ENCODE data around the gene RLBP1. TPM values are rescaled to one million over a fixed set of nuclear protein-coding genes. Genes with fewer than 3 reads are reported as not detected.

Gene RLBP1
- total RNA-seq, 5 donors from 2014 or later (not counting 1 experiment from before 2014, with no cell fraction given), result not detected

DNA sequence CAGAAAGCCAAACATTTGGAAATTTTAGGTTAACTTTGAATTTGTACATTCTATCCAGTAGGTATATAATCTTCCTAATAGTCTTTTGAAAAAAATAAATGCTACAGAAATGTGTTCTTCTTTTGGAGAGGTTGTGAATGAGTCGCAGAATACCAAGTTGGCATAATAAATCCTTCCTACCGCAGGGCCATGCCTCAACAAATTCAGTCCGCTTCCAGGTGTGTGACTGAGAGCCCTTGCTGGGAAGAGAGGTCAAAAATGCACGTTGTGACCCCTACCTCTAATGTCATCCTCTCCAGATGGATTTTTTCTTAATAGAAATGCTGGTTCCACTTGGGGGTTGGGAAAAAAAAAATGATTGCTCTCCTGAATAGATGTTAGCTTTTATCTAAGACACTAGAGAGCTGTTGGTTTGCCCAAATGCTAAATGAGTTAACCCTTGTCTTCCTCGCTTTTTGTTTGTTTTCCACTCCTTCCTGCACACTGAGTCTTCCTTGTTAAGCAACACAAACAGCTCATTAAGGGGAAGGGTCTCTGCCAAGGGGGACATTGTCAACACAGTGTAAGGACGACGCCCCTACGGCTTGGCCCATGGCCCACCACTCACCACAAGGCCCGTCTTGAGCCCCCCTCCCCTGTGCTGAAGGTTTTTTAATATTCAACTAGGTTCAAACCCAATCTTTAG is 33.9 kb downstream of the RLBP1 start:
- CTCF ChIA-PET, result interaction anchor here in 1 of 2 donors (0.9 kb wide), 1 partner anchor 12 kb away, joined by 3 read pairs; no protein-coding TSS in a partner anchor
- Histone ChIP-seq H3K27ac (ENCODE audit: low read length) (no peak overlapping the region), H3K36me3 (ENCODE audit: control insufficient read depth in 2 of 2, extremely low read depth in 1 of 2, insufficient read depth in 1 of 2, low read length in 1 of 2) (peaks cover 11 to 73% of the 10 kb centered on the region in 2 donors), H3K27me3 (replicated peaks in 1 of 2; ENCODE audit: control insufficient read depth in 2 of 2, extremely low read depth in 1 of 2, insufficient read depth in 2 of 2, low read length in 1 of 2) (no peaks in the 10 kb centered on the region), H3K4me3 (ENCODE audit: control insufficient read depth in 1 of 2, extremely low read depth in 1 of 2, low read length in 1 of 2) (no peak overlapping the region), H3K4me1 (ENCODE audit: control insufficient read depth in 1 of 2, extremely low read depth in 1 of 2, insufficient read depth in 2 of 2, low read length in 2 of 2) (no peaks in the 10 kb centered on the region), H3K9me3 (no peaks in the 10 kb centered on the region)
- Mint-ChIP-seq H3K27me3 (no peaks in the 10 kb centered on the region), H3K36me3 (peaks cover 63% of the 10 kb centered on the region), H3K9me3 (no peaks in the 10 kb centered on the region), H3K27ac (no peak overlapping the region), H3K4me3 (no peak overlapping the region), H3K4me1 (no peaks in the 10 kb centered on the region)
- ATAC-seq (replicated peaks in 1 of 4) (no peak), DNase-seq (no peak)
- no CpG with 5 or more reads among the region's 9 CpGs for WGBS (ENCODE audit: insufficient coverage)
- POLR2A ChIA-PET, result no interaction called here

- DNase-seq, result no peak
- H3K4me1 Mint-ChIP-seq, result no peaks in the 10 kb centered on the region
These were observed 34.6 kb downstream of the RLBP1 start for GRCh38 chr15:89186803-89187202.

GRCh38 chr15:89184886-89185526 is 36.4 kb downstream of the RLBP1 start:
- H3K9me3 Mint-ChIP-seq, result no peaks in the 10 kb centered on the region
- H3K27ac Mint-ChIP-seq, result no peak overlapping the region
- DNase-seq (no peak), ATAC-seq (replicated peaks in 1 of 4) (no peak)
- H3K27me3 ChIP-seq (replicated peaks in 1 of 2; ENCODE audit: control insufficient read depth in 2 of 2, extremely low read depth in 1 of 2, insufficient read depth in 2 of 2, low read length in 1 of 2), result no peaks in the 10 kb centered on the region
- H3K4me3 ChIP-seq (ENCODE audit: control insufficient read depth in 1 of 2, extremely low read depth in 1 of 2, low read length in 1 of 2), result no peak overlapping the region
- H3K27me3 Mint-ChIP-seq, result no peaks in the 10 kb centered on the region
- peaks cover 50% of the 10 kb centered on the region for H3K36me3 Mint-ChIP-seq
- H3K36me3 ChIP-seq (ENCODE audit: control insufficient read depth in 2 of 2, extremely low read depth in 1 of 2, insufficient read depth in 1 of 2, low read length in 1 of 2), result peaks cover 7 to 60% of the 10 kb centered on the region in 2 donors
- no peak overlapping the region for H3K27ac ChIP-seq (ENCODE audit: low read length)
- no peak overlapping the region for H3K4me3 Mint-ChIP-seq
- WGBS (ENCODE audit: insufficient coverage), result 100% methylated on average over 5 of the region's 12 CpGs
- H3K9me3 ChIP-seq, result no peaks in the 10 kb centered on the region
- H3K4me1 Mint-ChIP-seq, result no peaks in the 10 kb centered on the region
- ChIA-PET POLR2A (no interaction called here), CTCF (interaction anchor here in 1 of 2 donors (0.6 kb wide), 1 partner anchor 229 kb away, joined by 3 read pairs; no protein-coding TSS in a partner anchor)
- H3K4me1 ChIP-seq (ENCODE audit: control insufficient read depth in 1 of 2, extremely low read depth in 1 of 2, insufficient read depth in 2 of 2, low read length in 2 of 2), result no peaks in the 10 kb centered on the region

More at GRCh38 chr15:89186803-89187202, 34.6 kb downstream of the RLBP1 start:
- Mint-ChIP-seq H3K9me3 (no peaks in the 10 kb centered on the region), H3K27ac (no peak overlapping the region), H3K4me3 (no peak overlapping the region), H3K27me3 (no peaks in the 10 kb centered on the region), H3K36me3 (peaks cover 60% of the 10 kb centered on the region)
- Histone ChIP-seq H3K9me3 (no peaks in the 10 kb centered on the region), H3K4me1 (ENCODE audit: control insufficient read depth in 1 of 2, extremely low read depth in 1 of 2, insufficient read depth in 2 of 2, low read length in 2 of 2) (no peaks in the 10 kb centered on the region), H3K27me3 (replicated peaks in 1 of 2; ENCODE audit: control insufficient read depth in 2 of 2, extremely low read depth in 1 of 2, insufficient read depth in 2 of 2, low read length in 1 of 2) (no peaks in the 10 kb centered on the region), H3K27ac (ENCODE audit: low read length) (no peak overlapping the region), H3K36me3 (ENCODE audit: control insufficient read depth in 2 of 2, extremely low read depth in 1 of 2, insufficient read depth in 1 of 2, low read length in 1 of 2) (peaks cover 11 to 72% of the 10 kb centered on the region in 2 donors), H3K4me3 (ENCODE audit: control insufficient read depth in 1 of 2, extremely low read depth in 1 of 2, low read length in 1 of 2) (no peak overlapping the region)
- CTCF ChIA-PET, result no interaction called here
- POLR2A ChIA-PET, result no interaction called here
- WGBS (ENCODE audit: insufficient coverage), result 83% methylated on average over 5 of the region's 6 CpGs
- ATAC-seq (replicated peaks in 1 of 4), result no peak

- ChIA-PET POLR2A (no interaction called here), CTCF (no interaction called here)
- H3K9me3 Mint-ChIP-seq, result no peaks in the 10 kb centered on the region
- H3K4me1 Mint-ChIP-seq, result no peaks in the 10 kb centered on the region
- no peak overlapping the region for H3K27ac ChIP-seq (ENCODE audit: low read length)
- H3K36me3 Mint-ChIP-seq, result peaks cover 49% of the 10 kb centered on the region
- H3K4me1 ChIP-seq (ENCODE audit: control insufficient read depth in 1 of 2, extremely low read depth in 1 of 2, insufficient read depth in 2 of 2, low read length in 2 of 2), result no peaks in the 10 kb centered on the region
- H3K9me3 ChIP-seq, result no peaks in the 10 kb centered on the region
- 99% methylated on average over 5 of the region's 6 CpGs for WGBS (ENCODE audit: insufficient coverage)
- DNase-seq, result no peak
- H3K27me3 Mint-ChIP-seq, result no peaks in the 10 kb centered on the region
- H3K36me3 ChIP-seq (ENCODE audit: control insufficient read depth in 2 of 2, extremely low read depth in 1 of 2, insufficient read depth in 1 of 2, low read length in 1 of 2), result peaks cover 7 to 55% of the 10 kb centered on the region in 2 donors
- no peak overlapping the region for H3K27ac Mint-ChIP-seq
- no peak overlapping the region for H3K4me3 Mint-ChIP-seq
- no peaks in the 10 kb centered on the region for H3K27me3 ChIP-seq (replicated peaks in 1 of 2; ENCODE audit: control insufficient read depth in 2 of 2, extremely low read depth in 1 of 2, insufficient read depth in 2 of 2, low read length in 1 of 2)
- H3K4me3 ChIP-seq (ENCODE audit: control insufficient read depth in 1 of 2, extremely low read depth in 1 of 2, low read length in 1 of 2), result no peak overlapping the region
- no peak for ATAC-seq (replicated peaks in 1 of 4)
These were observed 37.0 kb downstream of the RLBP1 start for GRCh38 chr15:89184357-89184756.

DNA sequence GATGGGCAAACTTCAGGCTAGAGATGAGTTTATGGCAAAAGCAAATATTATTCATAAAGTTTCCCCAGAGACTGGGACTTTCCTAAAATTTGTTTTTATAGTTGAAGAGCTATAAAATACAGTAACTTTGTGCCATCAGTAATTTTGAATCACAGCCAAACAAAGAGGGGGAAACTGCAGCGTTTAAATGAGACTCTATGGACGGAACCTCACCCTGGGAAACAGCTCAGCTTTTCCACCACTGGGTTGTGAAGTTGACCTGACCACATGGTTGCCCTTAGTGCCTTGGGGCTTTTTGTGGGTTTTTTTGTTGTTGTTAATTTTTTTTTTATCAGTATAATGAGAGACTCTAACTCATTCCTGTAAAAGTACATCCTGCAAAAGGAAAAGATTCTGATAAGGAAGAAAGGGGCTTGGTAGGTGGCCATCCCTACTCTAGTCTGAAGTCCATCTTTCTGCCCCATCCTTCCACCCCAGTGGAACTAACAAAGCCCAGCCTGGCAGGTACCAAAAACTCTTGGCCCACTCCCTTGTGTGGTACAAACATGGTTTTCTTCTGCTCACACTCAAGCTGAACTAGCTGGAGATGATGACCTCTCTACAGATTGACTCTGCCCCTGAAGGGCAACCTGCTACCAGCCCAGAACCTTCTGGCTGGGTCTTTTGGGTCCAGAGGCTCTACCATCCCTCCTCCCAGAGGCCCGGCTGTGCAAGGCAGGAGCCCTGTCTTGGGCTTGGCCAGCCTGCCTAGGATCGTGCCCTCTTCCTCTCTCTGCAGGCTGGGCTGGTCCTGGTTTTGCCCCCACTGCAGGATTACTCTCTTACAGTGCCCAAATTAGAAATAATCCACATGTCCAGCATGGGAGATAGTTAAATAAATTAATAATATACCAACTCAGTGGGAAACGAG is 41.2 kb downstream of the RLBP1 start:
- H3K27ac Mint-ChIP-seq, result no peak overlapping the region

More for the DNA sequence above, 41.2 kb downstream of the RLBP1 start:
- H3K9me3 ChIP-seq, result no peaks in the 10 kb centered on the region
- H3K4me3 Mint-ChIP-seq, result no peak overlapping the region
- H3K9me3 Mint-ChIP-seq, result no peaks in the 10 kb centered on the region
- no peaks in the 10 kb centered on the region for H3K27me3 ChIP-seq (replicated peaks in 1 of 2; ENCODE audit: control insufficient read depth in 2 of 2, extremely low read depth in 1 of 2, insufficient read depth in 2 of 2, low read length in 1 of 2)
- ChIA-PET POLR2A (no interaction called here), CTCF (interaction anchor here in 1 of 2 donors (0.8 to 1.1 kb wide), 3 partner anchors 51 to 127 kb away, joined by 3 read pairs; no protein-coding TSS in a partner anchor)
- no peak for ATAC-seq (replicated peaks in 1 of 4)
- WGBS (ENCODE audit: insufficient coverage), result no CpG with 5 or more reads among the region's 5 CpGs
- peaks cover 6 to 7% (median 7%) of the 10 kb centered on the region in 3 donors for H3K4me1 Mint-ChIP-seq
- peaks cover 46% of the 10 kb centered on the region for H3K36me3 Mint-ChIP-seq
- no peaks in the 10 kb centered on the region for H3K27me3 Mint-ChIP-seq
- peaks cover 0 to 3% of the 10 kb centered on the region in 2 experiments for H3K4me1 ChIP-seq (ENCODE audit: control insufficient read depth in 1 of 2, extremely low read depth in 1 of 2, insufficient read depth in 2 of 2, low read length in 2 of 2)
- H3K36me3 ChIP-seq (ENCODE audit: control insufficient read depth in 2 of 2, extremely low read depth in 1 of 2, insufficient read depth in 1 of 2, low read length in 1 of 2), result peaks cover 2 to 45% of the 10 kb centered on the region in 2 donors
- H3K4me3 ChIP-seq (ENCODE audit: control insufficient read depth in 1 of 2, extremely low read depth in 1 of 2, low read length in 1 of 2), result no peak overlapping the region
- H3K27ac ChIP-seq (ENCODE audit: low read length), result no peak overlapping the region
- DNase-seq, result no peak

Measured in T-cell (primary cell).